ENCODE results near the gene BRSK1. TPM values are rescaled to one million over a fixed set of nuclear protein-coding genes. Genes with fewer than 3 reads are reported as not detected.

The BRSK1 gene
- total RNA-seq, 1 donor from 2014 or later, result 10.1 TPM

DNA sequence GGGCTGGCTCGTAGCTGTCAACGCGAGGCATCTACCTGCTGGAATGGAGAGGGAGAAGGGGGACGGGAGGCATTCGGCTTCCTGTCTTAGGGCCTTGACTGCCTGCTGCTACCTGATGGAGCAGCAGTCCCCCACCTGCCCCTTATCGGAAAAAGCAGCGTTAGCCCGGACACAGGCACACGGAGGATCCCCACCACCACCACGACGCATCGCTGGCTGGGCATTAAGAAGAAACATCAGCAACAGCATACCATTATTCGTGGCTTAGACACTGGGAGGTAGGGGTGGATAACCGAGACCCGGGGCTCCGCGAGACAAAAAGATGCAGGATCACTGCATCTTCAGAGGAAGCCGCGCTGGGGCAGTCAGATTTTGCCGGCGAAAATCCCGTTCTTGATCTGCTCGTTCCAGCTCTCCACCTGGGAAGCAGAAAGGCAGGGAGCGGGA is 69.6 kb downstream of the BRSK1 start:
- H3K4me3 ChIP-seq, result peak overlapping the region; percentile 22 to 34
- TF ChIP-seq, protein P1, sequence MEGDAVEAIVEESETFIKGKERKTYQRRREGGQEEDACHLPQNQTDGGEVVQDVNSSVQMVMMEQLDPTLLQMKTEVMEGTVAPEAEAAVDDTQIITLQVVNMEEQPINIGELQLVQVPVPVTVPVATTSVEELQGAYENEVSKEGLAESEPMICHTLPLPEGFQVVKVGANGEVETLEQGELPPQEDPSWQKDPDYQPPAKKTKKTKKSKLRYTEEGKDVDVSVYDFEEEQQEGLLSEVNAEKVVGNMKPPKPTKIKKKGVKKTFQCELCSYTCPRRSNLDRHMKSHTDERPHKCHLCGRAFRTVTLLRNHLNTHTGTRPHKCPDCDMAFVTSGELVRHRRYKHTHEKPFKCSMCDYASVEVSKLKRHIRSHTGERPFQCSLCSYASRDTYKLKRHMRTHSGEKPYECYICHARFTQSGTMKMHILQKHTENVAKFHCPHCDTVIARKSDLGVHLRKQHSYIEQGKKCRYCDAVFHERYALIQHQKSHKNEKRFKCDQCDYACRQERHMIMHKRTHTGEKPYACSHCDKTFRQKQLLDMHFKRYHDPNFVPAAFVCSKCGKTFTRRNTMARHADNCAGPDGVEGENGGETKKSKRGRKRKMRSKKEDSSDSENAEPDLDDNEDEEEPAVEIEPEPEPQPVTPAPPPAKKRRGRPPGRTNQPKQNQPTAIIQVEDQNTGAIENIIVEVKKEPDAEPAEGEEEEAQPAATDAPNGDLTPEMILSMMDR (IDR thresholded peaks at IDR 0.05), result no peak
- TF ChIP-seq POLR2AphosphoS5 (IDR thresholded peaks at IDR 0.05; ENCODE audit: insufficient read depth in 1 of 2, low read depth in 1 of 2) (no peak), POLR2A (IDR thresholded peaks at IDR 0.05) (no peak)
- no peaks in the 10 kb centered on the region for H3K9me3 ChIP-seq
- no peaks in the 10 kb centered on the region for H3K36me3 ChIP-seq
- DNase-seq (ENCODE audit: extremely low spot score in 2 of 2), result no peak
- peaks cover 14% of the 10 kb centered on the region for H3K27me3 ChIP-seq
- H3K4me1 ChIP-seq, result peaks cover 23% of the 10 kb centered on the region
- H3K27ac ChIP-seq, result no peak overlapping the region
- intact Hi-C loops (cut with DNase I), result no loop called here

DNA sequence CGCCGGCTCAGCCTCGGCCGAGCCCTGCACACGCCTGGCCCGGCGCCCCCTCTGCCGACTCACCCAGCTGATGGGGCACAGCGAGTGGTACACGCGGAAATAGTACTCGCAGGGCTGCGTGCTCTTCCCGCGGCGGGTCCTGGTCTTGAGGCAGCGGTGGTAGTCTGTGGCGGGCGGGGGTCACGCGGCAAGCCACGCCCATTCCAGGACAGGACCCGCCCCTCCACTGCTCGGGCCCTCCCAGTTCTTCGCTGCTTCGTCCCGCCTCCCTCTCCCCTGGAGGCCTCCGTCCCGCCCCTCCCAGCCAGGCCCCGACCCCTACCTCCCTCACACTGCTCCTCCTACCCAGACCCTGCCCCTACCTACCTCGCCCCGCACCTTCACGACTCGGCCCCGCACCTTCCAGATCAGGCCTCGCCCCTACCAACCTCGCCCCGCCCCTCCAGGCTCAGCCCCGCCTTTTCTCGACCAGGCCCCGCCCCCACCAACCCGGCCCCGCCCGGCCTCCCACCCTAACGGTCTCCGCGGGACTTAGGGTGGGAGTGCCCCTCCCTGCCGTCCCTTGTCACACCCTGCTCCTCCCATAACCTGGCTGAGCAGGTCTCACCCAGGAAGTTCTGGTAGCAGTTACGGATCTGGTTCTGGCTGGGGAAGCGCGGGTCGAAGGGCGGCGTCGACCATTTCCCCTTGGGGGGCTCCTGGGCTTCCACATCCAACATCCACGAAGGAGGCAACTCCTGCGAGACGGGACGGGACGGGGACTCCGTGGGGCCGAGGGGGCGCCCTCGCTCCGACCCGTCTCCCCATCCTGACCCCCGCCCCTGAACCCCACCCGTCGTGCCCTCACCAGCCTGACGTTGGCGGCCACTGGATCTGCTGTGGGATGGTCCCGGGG is 70.3 kb downstream of the BRSK1 start:
- Histone ChIP-seq H3K4me1 (peaks cover 23% of the 10 kb centered on the region), H3K4me3 (peak overlapping the region; percentile 22 to 34), H3K36me3 (no peaks in the 10 kb centered on the region), H3K27ac (no peak overlapping the region), H3K9me3 (no peaks in the 10 kb centered on the region), H3K27me3 (peaks cover 14% of the 10 kb centered on the region)
- TF ChIP-seq POLR2AphosphoS5 (IDR thresholded peaks at IDR 0.05; ENCODE audit: insufficient read depth in 1 of 2, low read depth in 1 of 2) (peak in 1 of 2 donors; percentile 18), POLR2A (IDR thresholded peaks at IDR 0.05) (no peak)
- intact Hi-C loops (cut with DNase I), result no loop called here
- DNase-seq (ENCODE audit: extremely low spot score in 2 of 2), result no peak

DNA sequence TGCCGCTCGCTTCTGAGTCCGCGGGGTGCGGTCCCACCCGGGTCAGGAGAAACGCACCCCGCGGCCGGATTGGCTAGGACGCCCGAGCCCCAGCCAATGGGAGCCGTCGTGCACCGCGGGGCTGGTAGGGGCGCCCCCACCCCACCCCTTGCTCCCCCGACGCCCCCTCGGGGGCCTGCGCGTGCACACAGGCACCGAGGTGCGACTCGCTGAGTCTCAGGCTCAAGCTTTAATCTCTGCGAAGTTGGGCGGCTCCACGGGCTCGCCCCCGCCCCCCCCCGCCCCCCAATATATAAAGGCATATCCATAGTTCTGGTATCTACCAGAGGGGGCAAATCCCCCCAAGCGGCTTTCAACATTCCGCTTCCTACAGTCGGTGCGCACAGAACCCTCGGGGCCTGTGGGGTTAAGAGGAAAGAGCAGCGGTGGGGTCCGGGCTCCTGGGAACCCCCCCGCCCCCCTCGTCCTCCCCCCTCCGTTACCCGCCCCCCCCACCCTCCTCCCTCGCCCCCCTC is 71.0 kb downstream of the BRSK1 start, which contains the start of gene COX6B2:
Gene COX6B2 (minus strand): TSS at position 22 of the 515 bp plus-strand sequence. CDS start 198 bp downstream, outside the sequence.
- H3K4me1 ChIP-seq, result peaks cover 23% of the 10 kb centered on the region
- no peak for DNase-seq (ENCODE audit: extremely low spot score in 2 of 2)

DNA sequence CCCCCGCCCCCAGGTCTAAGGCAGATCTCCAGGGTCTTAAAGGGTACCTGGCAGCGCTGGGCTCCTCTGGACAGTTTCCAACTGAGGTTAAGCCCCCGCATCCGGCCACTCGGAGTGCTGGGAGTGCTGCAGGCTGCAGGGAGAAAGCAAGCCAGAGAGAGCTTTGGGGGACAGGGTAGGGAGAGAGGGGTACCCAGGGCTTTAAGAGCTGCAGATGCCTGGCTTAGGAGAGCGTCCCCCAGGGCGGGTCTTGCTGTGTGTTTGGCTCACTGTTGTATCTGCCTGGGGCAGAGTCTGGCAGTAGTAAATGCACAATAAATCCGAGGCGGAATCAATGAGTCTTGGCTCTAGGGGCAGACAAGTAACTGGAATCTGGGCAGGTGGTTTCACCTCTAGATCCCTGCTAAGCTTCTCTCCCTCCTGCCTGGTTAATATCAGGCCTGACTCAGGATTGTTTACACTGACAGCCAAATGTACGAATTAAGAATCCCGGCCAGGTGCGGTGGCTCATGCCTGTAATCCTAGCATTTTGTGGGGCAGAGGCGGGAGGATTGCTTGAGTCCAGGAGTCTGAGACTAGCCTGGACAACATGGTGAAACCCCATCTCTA is 71.5 kb downstream of the BRSK1 start:
- Histone ChIP-seq H3K4me1 (peaks cover 23% of the 10 kb centered on the region), H3K4me3 (no peak overlapping the region), H3K36me3 (no peaks in the 10 kb centered on the region), H3K27ac (no peak overlapping the region), H3K27me3 (peaks cover 14% of the 10 kb centered on the region), H3K9me3 (no peaks in the 10 kb centered on the region)
- DNase-seq (ENCODE audit: extremely low spot score in 2 of 2), result no peak
- intact Hi-C loops (cut with DNase I), result no loop called here
- TF ChIP-seq, protein P1 (IDR thresholded peaks at IDR 0.05), result no peak
- TF ChIP-seq POLR2AphosphoS5 (IDR thresholded peaks at IDR 0.05; ENCODE audit: insufficient read depth in 1 of 2, low read depth in 1 of 2), result no peak
- no peak for TF ChIP-seq POLR2A (IDR thresholded peaks at IDR 0.05)

More for the DNA sequence above, 71.0 kb downstream of the BRSK1 start, which contains the start of gene COX6B2:
- TF ChIP-seq, protein P1 (IDR thresholded peaks at IDR 0.05), result no peak
- TF ChIP-seq POLR2A (IDR thresholded peaks at IDR 0.05), result no peak
- no peak for TF ChIP-seq POLR2AphosphoS5 (IDR thresholded peaks at IDR 0.05; ENCODE audit: insufficient read depth in 1 of 2, low read depth in 1 of 2)
- Histone ChIP-seq H3K4me3 (peak within 1 kb of the TSS; percentile 22 to 34), H3K27me3 (peaks cover 14% of the 10 kb centered on the region), H3K27ac (no peak within 1 kb of the TSS), H3K36me3 (no peaks in the 10 kb centered on the region), H3K9me3 (no peaks in the 10 kb centered on the region)
- intact Hi-C loops (cut with DNase I), result no loop called here

DNA sequence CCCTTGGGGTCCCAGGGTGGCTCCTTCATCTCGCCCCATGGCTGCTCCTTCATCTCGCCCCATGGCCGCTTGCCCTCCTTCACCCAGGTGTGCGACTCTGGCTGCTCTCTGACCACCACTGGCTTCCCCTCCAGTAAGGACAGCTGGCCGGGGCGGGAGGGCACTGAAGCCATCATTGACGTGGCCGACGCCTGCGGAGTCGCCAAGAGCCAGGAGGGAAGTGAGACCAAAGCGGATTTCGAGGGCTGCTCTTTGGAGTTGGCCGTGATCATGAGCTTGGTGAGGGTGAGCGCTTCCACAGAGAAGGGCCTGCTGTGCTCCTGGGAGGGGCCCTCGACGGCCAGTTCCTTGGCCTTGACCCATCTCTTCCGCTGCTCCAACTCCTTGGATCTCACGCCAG is 74.7 kb downstream of the BRSK1 start:
- H3K27me3 ChIP-seq, result peaks cover 10% of the 10 kb centered on the region
- no peaks in the 10 kb centered on the region for H3K9me3 ChIP-seq
- no peak for DNase-seq (ENCODE audit: extremely low spot score in 2 of 2)
- H3K4me3 ChIP-seq, result no peak overlapping the region
- no peak for TF ChIP-seq POLR2AphosphoS5 (IDR thresholded peaks at IDR 0.05; ENCODE audit: insufficient read depth in 1 of 2, low read depth in 1 of 2)
- TF ChIP-seq, protein P1 (IDR thresholded peaks at IDR 0.05), result no peak
- TF ChIP-seq POLR2A (IDR thresholded peaks at IDR 0.05), result no peak
- peaks cover 18% of the 10 kb centered on the region for H3K4me1 ChIP-seq
- no peaks in the 10 kb centered on the region for H3K36me3 ChIP-seq
- intact Hi-C loops (cut with DNase I), result no loop called here
- H3K27ac ChIP-seq, result no peak overlapping the region

Data from vagina (tissue), 2 donors.